Pericardium fibroblast (primary cell): ENCODE data around the gene SMAD4. TPM values are rescaled to one million over a fixed set of nuclear protein-coding genes. Genes with fewer than 3 reads are reported as not detected.

ENCODE experiments used
- total RNA-seq: library from RNA; depleted of rRNA; stranded (reverse); fragments of >200 nt; gene quantifications from 2 replicates; pipeline ENCODE4 v1.2.3, GENCODE V29; 2015

SMAD4 gene
- 50.2 and 65.1 TPM in 2 replicates for total RNA-seq

DNA sequence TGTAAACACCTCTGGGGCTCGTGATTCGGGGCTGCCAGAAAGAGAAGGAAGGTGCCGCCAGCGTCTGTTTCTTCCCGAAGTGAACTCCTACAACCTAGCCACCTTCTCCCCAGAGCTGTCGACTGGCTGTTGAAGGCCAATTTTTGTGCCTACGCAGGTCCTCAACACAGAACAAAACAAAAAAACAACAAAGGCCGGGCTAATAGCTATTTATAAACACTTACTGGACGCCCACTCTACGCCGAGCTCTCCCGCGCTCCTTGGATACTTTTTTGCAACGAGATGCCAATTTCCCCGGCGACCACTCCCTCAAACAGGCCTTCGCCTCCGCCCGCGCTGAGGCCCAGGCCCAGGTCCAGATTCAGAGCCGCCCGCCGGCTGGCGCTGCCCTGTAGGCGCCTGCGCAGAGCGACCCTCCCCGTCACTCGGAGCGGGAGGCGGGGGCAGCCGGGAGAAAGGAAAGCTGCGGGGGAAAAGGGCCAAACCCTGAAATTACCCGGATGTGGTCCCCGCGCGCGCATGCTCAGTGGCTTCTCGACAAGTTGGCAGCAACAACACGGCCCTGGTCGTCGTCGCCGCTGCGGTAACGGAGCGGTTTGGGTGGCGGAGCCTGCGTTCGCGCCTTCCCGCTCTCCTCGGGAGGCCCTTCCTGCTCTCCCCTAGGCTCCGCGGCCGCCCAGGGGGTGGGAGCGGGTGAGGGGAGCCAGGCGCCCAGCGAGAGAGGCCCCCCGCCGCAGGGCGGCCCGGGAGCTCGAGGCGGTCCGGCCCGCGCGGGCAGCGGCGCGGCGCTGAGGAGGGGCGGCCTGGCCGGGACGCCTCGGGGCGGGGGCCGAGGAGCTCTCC is at the start of gene SMAD4:
Gene SMAD4 (plus strand): TSS at position 520 of the 843 bp plus-strand sequence. CDS start 16,834 bp downstream, outside the sequence.

Other genes starting within 250 kb of the SMAD4 start
- 0.82 and 2.0 TPM in 2 replicates for gene MRO, start 210.2 kb upstream of the SMAD4 start, total RNA-seq
- 15.7 and 18.9 TPM in 2 replicates for gene ME2, start 151.1 kb upstream of the SMAD4 start, total RNA-seq
- 7.7 and 8.8 TPM in 2 replicates for gene ELAC1, start 62.2 kb upstream of the SMAD4 start, total RNA-seq
- gene MEX3C, start 167.5 kb downstream of the SMAD4 start, total RNA-seq: 31.2 and 32.8 TPM in 2 replicates